ENCODE data around the gene SLC35B2.

GRCh38 chr6:44278315-44278714 lies 21.0 kb upstream of the SLC35B2 start:
- no peak for TF ChIP-seq EZH2 (IDR thresholded peaks at IDR 0.05; ENCODE audit: insufficient read depth, poor library complexity, severe bottlenecking)
- no peak for TF ChIP-seq EZH2phosphoT487 (IDR thresholded peaks at IDR 0.05; ENCODE audit: insufficient read depth, low read depth)
